HG03139 (cell line): Measurements from ENCODE around the gene TOX3.

ENCODE experiments used
- ATAC-seq: cut with Tn5 transposase; IDR thresholded peaks from one replicate; pipeline ENCODE4 v1.9.1; 2021; ENCODE audit not compliant: unreplicated experiment

TOX3 gene

DNA sequence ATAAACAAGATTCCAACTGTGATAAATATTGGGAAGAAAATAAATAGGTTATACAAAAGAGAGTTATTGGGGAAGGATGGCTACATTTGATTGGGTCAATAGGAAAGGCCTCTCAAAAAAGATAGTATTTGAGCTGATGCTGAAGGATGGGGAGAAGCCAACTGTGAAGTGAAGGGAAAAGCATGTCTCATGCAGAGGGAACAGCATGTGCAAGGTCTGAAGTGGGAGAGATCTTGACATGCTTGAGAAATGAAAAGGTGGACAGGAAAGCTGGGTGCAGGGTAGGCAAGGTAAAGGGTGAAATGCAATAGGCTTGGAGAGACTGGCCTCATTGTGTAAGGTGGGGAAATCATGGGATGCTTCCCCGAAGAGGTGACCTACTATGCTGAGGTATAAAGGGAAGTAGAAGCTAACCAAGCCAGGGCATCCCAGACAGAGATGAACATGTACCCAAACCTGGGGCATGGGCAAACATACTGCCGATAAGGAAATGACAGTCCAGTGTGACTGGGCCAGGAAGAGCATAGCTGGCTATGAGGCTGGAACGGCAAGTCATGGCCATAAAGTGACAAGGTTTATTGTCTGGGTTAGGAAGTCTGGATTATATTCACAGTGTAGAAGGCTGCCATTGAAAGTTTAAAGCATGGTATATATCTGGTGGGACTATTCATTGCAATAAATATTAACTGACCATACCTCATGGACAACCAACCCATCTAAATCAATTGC, 91.2 kb downstream of the TOX3 start:
- no peak for ATAC-seq

DNA sequence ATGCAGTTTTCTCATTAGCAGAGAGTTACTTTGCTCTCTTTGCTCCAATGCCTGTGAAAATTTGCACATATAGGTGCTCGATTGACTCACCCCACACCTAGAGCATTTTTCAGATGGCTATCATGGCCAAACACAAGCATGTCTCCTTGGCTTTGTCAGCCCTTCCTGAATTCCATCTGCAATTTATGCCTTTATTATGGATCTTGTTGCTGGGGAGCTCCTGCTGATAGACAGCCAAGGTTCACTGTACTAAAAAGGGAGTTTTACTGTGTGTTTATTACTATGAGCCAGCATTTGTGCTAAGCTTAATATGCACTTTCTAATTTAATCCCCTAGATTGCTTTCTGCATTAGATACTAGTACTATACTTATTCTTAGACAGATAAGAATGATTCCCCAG, 93.3 kb downstream of the TOX3 start:
- no peak for ATAC-seq

DNA sequence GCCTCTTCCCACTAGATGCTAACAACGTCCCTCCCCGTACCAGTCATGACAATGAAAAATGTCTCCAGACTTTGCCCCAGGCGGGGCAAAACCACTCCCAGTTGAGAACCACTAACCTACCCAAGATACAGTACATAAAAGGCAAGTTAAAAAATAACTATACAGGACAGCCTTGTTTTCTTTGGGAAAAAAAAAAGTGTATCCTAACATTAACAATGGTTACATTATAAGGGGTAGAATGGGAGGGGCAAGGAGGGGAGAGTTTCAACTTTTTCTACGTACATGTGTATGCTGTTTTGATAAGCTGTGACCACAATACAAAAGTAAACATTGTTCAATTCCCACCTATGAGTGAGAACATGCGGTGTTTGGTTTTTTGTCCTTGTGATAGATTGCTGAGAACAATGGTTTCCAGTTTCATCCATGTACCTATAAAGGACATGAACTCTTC, 94.9 kb downstream of the TOX3 start:
- ATAC-seq, result no peak

DNA sequence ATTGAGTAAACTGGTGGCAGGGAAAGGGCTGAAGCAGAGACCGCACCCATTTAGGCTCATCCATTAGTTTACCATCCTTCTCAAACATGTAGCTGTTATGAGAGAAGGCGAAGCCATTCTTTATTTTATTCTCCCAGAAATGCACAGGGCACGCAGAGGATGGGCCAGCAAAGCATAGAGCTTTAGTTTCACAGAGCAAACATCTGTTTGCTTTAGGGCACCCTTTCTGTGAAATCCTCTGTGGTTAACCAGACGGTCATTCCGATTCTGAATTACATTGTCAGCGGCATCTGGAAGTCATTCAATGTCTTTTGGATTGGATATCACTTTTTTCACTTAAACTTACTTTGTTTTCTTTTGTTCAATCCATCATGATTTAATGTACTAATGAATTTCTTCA, 96.0 kb downstream of the TOX3 start:
- ATAC-seq, result no peak

DNA sequence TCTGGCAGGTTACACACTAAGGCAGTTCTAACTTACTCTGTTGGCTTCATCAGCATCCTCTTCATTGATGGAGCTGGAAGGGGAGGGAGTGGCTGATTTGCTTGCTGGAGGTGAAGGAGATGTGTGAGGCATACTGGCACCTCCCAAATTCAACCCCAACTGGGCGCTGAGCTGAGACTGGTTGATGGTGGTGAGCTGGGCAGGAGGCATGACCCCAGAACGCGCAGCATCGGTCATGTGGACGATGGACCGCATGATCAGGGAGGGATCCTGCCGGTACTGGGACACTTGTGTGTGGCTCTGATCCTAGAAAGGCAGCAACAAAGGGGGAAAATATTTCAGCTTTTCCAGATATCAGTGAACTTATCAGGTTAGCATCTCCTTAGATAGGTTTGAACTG, 96.7 kb downstream of the TOX3 start:
- no peak for ATAC-seq

DNA sequence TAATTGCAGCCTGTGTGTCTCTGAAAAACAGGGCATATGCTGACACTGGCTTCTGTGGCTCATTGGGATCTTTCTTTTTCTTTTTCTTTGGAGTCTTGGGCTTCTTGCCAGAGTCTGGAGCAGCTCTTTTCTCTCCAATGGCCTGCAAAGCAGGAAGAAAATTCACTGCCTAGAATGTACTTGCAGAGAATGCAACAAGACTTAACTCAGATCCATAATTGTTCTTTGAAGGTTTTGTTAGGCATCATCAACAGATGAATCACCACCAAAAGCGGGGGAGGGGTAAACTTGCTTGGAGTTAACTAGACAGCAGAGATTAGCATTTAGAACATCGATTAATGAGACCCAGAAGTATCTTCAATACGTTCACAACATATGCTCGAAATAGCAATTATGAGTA, 100.9 kb downstream of the TOX3 start:
- ATAC-seq, result no peak

DNA sequence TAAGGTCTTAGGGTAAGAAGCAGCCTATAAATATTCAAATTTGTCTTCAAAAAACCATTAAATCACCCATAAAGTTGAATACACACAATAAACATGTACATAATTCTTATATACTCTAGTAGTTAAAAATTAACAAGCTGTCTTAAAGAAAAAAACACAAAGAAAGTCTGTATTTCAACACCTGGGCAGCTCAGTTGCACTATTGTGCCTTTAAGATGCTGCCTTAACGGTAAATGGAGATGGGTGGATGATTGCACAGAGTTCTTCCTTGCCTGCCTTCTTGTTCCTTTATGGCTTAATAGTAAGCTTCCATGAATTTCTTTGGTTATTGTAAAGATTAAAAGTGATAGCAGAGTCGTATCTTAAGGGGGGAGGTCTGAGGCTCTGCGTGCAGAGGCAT, 105.1 kb downstream of the TOX3 start:
- no peak for ATAC-seq

DNA sequence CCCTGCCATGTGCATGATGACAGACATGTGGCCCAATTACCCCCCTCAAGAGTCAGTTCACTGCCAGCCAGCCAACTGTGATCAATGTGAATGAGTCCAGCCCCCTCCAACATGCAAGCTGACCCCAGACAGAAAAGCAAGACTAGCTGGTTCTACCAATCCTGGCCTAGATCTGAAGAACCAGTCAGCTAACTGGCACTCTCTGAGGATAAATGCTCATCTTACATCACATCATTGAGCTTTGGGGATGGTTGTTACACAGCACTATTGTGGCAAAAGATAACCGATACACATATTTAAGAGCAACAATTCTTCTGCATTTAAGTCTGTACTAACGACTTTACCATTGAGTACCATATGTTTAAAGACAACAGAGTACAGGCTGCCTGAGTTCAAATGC, 106.7 kb downstream of the TOX3 start:
- no peak for ATAC-seq

DNA sequence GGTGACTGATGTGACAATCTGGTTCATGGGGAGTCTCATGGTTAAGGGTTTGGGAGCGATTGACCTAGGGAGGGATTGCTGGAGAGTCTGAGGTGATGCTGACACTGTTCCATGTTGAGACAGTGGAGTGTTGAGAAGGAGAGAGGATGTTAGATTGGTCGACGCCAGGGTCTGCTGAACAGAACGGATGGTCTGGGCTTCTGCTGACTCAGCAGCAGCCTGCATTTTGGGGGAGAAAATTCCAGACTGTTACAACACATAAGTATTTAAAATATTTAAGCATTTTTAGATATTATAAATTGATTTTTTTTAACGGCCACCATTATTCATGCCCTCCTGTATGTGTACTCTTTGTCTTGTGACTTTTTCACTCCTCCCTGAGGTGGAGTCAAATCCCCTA, 107.2 kb downstream of the TOX3 start:
- no peak for ATAC-seq

DNA sequence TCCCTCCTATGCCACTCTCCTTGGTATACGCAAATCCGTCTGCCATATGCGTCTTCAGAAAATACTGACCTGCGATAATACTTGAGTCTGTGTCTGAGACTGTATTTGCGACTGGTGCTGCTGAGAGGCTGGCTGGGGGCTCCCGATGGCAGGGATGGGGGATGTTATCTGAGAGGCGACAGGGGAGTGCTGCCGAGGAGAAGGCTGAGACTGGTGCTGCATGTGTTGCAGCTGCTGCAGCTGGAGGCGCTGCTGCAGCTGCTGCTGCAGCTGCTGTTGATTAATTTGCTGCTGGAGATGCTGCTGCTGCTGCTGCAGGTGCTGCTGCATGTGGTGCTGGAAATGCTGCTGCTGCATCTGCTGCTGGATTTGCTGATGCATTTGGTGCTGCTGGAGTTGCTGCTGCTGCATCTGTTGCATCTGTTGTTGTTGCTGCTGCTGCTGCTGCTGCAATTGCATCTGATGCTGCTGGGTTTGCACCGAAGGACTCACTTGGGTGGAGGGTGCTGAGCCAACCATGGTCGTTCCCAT, 107.7 kb downstream of the TOX3 start:
- ATAC-seq, result no peak

DNA sequence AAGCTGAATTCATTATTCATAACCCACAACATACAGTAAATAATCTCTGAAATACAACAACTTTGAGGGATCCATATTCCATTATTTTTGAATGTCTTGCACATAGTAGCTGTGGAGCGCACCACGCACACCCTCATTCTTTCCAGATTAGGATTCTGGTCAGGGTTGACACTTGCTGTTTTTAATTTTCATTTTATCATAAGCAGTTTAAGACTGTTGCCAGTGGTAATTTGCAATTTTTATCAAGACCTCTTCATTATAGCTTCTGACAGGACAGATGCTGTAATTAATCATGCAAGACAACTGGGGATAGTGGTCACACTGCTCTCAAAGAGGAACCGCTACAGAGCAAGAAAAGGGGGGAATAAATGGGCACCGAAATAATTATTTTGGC, 109.7 kb downstream of the TOX3 start:
- ATAC-seq, result no peak

DNA sequence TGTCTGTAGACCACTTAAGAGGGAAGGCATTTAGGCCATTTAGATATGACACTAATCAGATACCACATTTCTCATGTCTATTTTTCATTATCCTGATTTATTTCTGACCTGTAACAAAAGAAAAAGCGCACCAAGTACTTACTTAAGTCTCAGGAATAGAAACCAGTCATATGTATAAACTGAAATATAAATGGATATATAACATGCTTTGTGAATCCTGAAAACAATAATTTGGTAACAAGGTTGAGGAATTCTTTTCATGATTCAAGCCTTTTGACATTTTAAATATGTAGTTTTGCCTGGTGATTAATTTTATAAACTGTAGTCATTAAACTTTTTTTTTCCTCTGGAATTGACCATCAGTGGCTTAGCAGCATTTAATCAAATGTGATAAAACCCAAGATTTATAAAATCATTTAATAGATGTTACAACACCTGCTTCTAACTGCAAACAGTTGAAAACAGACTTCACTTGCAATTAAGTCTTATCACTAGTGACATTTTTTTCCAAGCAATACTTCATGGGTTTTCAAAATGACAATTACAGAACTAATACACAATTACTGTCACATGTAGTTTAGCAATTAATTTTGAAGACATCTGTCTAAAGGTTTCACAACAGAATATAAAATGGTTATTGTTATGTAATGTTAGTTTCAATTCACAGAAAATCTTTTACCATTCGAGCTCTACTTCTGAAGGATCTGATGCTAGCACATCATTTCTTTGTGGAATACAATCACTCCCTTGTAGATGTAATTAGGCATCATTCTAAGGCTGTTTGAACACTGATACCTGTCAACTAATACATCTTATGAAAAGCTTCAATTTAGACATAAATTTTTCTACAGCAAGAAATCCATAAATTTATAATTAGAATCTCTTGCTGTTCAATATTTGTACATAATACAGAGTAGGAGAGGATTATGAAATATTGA, 110.3 kb downstream of the TOX3 start:
- ATAC-seq, result no peak

DNA sequence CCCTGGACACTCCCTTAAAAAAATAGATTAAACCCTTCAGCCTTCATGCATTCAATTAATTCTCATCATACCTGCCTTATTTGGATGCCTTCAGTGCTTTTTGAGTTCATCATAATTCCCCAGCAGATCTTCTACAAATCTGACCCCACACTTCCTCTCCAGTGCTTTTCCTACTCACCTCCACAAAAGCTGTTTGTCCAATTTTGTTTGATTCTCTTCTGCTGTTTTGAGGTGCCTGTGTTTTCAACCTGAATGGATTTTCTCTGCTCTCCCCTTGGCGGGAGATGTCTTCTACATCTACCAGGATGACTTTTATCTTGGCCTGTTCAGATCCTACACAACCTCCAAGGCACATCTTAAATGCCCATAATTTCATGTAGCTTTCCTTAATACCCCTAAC, 112.7 kb downstream of the TOX3 start:
- no peak for ATAC-seq

DNA sequence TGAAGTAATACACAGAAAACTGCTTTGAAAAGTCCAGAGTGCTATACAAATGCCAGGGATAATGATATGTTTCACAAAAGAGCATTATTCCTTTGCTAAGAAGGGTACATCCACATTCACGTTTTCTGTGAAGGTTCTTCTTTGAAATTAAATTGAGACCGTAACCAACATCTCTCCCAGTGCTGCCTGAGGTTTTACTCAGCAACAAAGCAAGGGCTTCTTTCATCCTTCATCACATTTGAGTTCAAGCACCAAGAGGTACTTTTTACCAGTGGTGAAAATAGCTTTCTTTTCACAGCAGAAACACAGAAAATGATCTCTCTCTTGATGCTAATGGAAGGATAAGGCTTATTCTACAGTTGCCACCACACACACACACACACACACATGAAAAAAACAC, 113.3 kb downstream of the TOX3 start:
- no peak for ATAC-seq

DNA sequence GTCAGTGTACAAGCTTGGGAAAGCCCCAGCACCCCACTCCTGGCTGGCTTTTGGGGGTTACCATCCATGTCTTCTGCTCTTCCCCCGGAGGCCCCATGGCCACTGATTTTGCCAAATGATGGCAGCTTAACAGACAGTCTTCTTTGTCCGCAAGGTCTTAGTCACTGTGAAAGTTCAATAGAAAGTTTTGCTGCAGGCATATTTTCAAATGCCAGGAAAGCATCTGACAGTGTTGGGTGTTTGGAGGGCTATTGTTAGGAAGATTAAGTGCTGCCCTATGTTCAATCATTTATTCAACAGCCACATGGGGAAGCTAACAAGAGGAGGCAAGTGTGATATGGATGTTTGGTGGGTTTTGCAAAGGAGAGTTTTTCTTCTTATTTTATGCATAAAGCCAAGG, 122.4 kb downstream of the TOX3 start:
- no peak for ATAC-seq

DNA sequence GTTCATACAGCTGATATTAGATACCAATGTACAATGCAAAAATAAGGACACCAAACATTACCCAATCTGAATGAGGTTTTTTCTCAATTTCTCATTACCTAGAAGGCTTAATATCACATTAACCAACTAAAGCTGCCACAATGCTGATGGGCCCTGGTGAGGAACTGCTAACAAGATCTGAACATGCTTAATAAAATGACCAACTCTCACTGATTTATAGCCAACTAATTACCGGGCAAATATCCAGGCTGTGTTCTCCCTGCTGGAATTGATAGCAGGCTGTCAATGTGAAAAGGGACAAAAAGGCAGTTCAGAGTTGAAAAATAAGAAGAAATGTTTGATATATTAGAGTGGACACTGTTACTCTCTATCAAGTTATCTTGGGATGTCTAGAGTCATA, 124.6 kb downstream of the TOX3 start:
- no peak for ATAC-seq

DNA sequence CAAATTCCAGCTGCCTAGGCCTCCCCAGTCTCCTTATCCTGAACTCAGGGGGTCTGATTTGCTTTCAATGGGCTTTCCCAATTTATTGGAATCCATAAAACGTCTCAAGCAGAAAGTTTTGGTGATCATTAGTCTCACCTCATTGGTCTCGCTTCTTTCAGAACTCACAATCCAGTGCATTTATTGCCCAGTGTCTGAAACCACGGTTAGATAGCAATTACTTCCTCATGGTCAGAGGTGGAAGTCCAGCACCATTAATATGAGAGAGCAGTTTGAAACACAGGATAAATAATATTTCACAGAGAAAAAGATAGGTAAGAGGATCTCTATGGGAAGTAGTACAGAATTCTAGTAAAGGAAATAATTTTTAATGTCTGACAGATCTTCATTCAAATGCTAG, 128.7 kb downstream of the TOX3 start:
- no peak for ATAC-seq

DNA sequence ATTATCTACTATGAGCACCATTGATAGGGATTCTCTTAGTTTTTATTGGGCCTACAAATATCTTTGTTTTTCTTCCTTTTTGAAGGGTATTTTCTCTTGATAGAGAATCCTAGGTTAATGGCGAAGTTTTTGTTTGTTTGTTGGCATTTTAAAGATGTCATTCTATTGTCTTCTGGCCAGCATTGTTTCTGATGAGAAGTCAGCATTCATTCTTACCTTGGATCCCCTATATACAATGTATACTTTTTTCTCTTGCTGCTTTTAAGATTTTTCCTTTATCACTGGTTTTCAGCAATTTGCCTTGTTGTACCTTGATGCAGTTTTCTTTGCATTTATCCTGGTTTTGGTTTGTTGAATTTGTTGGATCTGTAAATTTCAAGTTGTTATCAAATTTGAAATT, 130.1 kb downstream of the TOX3 start:
- no peak for ATAC-seq

DNA sequence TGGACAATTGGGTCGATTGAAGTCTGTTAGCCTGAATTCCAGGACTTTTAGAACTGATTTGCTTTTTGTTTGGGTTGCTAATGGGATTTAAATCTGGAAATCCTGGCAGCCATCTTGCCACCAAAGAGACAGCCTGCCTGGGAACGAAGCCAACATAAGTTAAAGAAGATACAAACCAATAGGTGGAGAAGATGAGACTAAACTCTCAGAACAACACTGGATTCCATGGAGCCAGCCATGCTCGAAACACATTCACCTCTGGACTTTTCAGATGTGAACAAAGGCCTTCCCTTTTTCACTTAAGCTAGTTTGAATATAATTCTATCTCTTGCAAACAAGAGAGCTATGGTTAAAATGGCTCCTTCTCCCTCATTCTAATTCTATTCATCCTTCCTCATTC, 135.9 kb downstream of the TOX3 start:
- ATAC-seq, result no peak

DNA sequence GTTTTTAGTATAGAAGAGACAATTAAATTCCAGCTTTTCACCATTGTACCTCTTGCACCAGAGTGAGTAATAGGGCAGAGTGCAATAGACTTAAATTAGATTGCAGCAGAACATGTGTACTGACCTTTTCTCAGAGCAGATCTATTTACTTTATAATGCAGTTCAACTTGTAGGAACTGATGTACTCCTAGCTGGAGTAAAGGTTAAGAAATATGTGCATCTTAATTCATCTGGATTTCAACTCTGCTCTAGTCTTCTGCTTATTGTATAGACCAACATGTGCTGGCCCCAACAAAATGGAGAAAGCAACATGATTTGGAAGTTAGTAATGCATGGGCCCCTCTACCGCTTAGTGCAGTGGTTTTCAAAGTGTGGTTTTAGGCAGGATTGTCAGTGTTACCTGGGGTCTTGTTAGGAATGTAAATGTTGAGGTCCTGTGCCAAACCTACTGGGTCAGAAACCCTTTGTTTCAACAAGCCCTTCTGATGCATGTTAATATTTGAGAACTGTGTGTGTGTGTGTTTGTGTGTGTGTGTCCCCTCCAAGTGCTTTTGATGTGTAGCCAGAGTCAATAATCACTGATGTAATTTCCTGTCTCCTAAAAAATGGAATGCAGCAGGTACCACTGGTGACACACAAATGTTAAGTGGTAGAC, 138.6 kb downstream of the TOX3 start:
- ATAC-seq, result no peak

DNA sequence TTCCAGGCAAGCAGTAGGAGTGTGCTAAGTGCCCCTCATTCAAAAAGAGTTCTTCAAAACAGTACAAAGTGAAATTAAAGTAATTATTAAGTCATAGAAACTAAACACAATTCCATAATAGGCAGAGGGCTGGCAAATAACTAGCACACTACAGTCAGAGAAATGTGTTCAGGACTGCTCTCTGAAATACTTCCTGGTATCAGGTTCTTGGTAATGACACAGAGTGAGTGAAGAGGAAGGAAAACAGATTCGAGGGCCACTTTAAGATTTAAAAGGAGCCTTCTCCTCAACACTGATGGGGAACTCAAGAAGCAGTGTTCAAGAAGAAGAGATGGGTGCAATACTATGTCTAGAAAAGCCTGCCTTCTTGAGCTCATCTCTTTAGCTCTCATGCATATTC, 139.2 kb downstream of the TOX3 start:
- no peak for ATAC-seq

DNA sequence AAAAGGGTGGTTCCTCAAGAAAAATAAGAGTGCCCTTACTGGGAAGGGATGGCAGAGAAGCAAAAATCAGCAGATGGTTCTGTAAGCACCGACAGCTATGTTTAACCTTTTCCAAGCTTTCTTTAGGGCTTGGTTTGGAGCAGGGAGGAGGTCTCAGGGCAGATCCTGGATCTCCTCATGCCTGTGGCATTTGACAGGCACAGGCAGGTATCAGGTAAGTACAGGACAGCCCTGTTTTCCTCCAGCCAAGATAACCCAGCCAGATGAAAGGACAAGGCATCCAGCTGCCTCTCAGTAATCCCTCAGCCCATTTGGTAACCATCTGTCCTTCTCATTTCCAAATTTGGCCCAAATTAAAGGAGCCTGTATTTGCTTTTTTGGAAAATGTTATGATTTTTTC, 141.5 kb downstream of the TOX3 start:
- ATAC-seq, result no peak
